Hematopoietic multipotent progenitor cell treated with erythropoietin and hydrocortisone succinate and interleukin-3 and kit ligand, for 8 days (in vitro differentiated cells): ENCODE measurements around the gene MCM9.
"Not testable (repeated sequence)": the region's sequence is repeated elsewhere in the genome, so short reads cannot be mapped to it uniquely, and the experiment has no call there.

Experiments used
- DNase-seq: peaks from one replicate; pipeline ENCODE4 v3.0.0-alpha.2; 2015

The MCM9 gene

DNA sequence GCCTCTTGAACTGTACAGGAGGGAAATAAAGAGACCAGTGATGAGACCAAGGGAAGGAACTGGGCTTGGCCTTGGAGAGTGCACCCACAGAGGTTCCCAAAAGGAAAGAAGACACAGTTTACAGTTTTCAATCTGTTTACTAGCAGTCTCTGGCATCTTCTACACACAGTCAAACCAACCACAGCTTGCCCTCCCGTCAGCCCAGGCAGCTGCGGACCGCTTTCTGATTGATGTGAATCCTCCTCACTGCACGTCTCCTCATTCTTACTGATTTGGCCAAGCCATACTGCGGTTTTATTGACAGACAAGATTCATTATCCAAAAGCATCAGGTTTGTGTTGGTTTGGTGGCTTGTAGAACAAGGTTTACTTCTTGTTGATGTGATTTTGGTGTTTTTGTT is 145.5 kb downstream of the MCM9 start:
- DNase-seq = no peak

DNA sequence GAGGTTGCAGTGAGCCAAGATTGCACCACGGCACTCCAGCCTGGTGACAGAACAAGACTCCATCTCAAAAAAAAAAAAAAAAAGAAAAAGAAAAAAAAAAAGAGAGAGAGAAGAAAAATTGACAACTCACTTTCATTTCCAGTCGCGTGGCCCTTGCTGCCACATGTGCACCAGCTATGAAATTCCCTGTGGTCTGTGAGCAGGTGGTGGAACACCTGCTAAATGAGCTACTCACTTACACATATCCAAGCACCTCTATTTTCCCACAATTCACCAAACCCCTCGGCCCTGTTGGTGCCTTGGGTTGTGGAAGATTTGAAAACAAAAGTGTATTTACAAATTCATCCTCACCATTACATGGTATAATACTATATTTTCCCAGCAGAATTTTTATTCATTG is 146.3 kb downstream of the MCM9 start:
- no peak for DNase-seq

DNA sequence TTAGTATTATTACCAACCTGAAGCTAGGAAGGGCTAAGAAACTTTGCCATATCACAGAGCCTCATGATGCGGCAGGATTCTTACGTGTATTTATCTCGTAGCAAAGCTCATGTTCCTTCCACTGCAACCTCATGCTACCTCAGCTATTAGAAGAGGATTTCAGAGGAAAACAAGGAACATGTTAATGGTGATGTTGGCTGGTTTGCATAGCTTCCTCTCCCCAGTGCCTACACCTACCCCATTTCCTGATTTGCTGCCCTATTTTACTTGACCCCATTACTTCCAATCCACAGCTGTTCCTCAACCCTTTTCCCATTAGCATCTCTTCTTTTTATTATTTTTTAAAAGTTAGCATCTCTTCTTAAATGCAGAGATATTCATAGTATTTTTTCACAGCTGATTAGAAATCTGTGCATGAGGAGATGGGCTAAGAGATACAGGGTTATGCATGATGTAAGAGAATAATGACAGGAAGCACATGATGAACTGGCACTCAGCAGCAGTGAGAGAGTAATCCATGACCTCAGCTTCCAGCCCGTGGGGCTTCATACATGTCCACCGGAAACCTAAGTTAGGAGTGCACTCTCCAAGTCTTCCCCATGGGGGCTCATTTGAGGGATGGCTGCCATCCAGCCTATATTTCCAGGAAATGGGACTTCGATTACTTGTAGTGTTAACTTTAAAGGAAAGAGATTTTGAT is 147.1 kb downstream of the MCM9 start:
- no peak for DNase-seq

DNA sequence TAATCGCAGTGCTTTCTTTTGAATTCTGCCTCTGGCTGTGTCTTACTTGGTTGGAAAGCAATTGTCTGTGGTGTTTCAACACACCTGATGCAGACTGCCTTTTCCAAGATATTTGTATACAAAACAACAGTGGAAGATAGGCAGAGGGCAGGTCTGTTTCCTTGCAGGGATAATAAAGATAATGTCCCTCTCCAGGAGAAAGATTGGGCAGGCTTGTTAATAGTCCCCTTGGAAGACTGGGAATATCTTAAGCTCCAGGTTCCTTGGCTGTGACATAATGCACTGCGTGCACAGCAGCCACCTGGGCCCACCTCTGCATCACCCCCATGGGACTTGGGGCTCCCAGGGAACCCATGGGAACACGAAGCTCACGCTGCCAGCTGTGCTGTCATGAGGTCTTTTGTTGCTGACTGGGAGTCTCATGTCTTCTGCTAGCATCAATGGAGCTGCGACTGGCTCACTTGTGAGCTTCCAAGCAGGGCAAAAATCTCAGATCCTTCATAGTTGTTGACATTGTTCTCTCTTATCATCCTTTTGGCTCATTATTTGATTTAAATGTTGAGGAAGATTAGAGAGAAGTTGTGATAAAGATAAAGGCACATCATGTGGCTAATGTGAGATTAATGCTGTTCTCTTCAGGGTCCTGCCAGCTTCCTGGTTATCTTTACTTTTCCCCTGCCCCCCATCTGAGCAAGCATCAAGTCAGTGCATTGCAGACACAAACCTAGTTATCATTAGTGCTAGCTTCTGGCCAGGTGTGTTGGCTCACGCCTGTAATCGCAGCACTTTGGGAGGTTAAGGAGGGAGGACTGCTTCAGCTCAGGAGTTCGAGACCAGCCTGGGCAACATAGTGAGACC is 148.1 kb downstream of the MCM9 start:
- no peak for DNase-seq

DNA sequence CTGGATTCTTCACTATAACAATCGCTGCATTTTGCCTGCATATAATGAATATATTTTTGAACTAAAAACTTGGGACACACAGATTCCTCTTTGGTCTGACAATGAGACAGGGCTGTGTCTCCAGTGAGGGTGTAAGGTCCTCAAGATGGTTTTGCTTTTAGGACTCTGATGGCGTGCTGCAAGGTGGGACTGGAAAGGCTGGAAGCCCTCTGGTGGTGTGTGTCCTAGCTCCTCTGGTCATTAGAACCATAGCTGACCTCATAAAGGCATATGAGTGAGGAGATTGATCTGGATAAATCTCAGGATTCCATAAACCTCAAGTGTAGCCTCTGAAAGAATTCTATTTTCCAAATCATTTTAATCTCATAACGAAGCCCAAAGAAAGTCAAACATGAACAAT is 149.4 kb downstream of the MCM9 start:
- DNase-seq = no peak

DNA sequence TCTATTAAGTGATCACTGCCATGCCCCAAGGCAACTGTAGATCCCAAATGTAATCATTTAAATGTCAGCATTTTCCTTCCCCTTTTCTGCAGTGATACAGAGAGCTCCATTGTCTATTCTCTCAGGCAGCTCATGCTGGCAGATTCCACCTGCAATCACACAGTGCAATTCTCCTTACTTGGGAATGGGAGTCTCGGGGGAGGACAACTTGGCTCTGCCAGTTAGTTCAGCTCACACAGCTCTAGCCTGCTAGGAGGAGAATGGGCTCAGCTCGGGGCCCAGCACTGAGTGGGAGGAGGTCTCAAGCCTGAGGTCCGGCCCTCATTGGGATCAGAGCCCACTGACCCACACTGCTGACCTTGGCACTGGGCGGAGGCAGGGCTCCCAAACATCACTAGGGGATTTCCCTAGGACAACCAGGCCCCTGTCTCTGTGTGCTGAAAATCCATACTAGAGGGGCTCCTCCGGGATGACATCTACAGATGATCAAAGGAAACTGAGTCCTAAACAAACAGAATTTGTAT is 150.3 kb downstream of the MCM9 start:
- DNase-seq = no peak

DNA sequence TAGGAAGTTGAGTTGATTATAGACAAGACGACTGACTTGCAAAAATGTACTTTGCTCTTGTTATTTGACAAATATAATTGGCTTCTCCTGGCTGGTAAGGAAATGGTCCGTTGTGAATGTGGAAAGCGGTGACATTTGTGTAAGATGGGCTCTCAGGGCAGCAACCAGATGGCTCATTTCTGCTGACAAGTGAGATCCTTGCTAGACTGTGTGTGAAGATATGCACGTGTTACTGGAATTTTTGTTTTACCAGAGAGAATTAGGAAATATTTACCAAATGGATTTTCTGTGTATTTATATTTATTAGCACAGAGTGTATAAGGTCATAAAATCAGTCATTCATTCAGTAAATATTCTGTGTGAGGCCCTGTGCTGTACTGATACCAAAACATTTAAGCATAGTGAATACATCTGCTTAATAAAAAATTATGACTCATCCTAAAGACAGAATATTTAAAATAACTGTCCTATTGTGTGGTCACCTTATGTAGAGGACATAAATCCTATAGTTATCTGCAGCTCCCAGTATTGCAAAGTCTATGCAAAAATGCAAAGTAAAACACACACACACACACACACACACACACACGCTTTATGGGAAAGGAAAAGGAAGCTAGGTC is 150.9 kb downstream of the MCM9 start:
- no peak for DNase-seq

DNA sequence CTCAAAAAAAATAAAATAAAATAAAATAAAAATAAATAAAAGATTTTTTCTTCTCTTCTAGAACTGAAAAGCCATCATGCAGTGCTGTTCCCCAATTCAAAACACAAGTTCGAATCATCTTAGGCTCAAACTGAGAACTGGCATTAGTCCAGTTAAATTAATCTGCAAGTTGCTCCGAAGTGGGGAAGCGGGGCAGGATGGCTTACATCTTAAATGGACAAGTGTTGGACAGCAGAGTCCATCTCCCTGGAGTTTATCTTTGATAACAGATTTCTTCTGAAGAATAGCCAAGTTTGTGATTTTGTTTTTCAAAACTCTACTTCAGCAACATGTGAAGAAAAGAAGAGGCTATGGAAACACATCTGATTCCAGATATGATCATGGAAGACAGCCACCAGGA is 152.3 kb downstream of the MCM9 start:
- DNase-seq = no peak

DNA sequence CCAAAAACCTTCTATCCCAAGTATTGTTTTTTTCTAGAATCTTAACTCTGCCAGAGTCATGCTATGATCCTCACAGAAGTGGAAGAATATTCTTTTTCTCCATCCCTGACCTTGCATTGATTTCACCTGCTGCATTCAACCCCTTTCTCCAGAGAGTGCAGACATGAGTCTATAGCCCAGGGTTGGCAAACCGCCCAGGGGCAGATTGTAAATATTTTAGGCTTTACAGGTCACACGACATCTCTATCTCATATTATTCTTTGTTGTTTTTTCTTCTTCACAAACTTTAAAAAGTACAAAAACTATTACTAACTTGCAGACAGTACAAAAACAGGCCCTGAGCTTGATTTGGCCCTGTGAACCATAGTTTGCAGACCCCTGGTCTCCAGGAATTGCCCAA is 153.1 kb downstream of the MCM9 start:
- no peak for DNase-seq

DNA sequence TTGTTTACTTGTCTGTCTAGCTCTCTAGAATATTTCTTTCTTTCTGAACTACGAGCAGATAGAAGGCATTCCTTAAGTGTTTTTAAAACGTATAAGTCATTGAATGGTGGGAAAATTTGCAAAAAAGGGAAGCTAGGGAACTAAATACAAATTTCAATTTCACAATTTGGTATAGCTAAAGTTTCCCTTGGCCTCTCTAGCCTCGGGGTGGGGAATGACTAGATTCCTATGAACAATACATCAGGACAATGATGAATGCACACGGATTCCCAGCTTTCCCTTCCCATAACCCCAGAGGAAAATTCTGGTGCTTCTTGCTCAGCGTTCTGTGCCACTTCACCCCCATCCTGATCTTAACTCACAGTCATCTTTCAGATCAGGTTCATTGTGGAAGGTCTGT is 154.3 kb downstream of the MCM9 start:
- DNase-seq = no peak

DNA sequence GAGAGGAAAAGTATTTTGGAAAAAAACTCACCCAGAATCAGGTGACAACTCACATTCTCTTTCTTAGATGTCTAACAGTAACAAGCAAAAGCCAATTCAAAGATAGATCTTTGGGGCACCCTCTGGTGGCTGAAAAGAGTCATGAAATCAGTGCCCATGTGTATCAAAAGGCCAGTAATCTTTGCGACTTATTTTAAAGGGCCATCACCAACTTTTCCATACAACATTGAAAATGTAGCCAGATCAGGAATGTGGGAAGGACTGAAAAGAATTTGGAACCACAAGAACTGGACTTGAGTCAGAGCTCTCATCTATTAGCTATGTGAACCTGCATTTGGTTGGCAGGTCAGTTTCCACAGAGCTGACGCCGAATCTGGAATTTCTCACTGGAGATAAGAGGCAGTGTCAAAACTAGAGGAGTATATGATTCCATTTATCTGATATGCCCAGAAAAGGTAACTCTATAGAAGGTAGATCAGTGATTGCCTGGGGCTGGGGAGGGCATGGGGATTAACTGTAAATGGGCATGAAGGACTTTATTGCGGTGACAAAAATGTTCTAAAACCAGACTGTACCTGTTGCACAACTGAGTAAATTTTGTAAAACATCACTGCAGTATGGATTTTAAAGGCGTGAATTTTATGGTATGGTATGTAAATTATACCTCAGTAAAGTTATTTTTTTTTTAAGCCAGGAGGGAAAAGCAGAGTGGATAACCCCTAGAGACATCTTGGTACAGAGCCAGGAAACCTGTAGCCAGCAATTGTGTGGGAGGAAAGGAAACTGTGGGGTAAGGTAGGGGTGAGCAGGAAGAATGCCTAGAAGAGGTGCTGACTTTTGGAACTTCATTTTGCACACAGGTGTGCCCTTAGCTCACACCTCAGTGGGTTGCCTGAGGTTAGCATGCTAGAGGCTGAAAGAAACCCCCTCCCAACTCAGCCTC is 158.1 kb downstream of the MCM9 start:
- DNase-seq = peak; percentile 76

DNA sequence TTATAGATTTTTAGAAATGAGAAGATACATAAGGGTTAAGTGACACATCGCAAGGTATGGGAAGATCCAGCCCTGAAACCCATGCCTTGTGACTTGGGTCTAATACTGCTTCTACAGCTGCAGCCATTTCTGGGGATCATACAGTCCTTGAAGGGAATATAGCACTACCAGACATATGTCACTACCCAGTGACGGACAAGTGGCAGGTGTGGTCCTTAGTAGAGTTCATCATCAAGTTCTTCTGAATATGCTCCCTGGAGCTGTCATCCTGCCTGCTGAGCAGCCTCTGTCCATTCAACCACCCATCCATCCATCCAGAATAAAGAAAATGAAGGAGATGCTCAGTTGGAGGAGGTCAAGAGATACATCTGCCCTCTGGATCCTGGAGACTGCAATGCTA is 159.6 kb downstream of the MCM9 start:
- no peak for DNase-seq

DNA sequence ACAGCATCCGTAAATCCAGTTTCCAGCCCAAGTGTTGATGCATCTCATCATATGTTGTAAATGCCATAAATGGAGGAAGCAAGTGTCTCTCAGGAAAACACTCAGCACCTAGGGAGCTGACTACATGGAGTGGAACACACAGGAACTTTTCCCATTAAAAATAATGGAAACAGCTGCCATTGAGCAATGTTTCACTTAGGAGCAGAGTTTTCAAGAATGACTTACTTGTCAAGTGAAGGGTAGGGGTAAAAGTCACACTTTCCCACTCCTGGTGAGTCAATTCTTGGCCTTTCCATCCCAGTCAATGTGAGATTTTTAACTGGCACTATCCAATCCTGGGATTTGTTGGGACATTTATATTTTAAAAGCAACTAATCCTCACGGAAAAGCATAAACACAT is 160.4 kb downstream of the MCM9 start:
- no peak for DNase-seq

DNA sequence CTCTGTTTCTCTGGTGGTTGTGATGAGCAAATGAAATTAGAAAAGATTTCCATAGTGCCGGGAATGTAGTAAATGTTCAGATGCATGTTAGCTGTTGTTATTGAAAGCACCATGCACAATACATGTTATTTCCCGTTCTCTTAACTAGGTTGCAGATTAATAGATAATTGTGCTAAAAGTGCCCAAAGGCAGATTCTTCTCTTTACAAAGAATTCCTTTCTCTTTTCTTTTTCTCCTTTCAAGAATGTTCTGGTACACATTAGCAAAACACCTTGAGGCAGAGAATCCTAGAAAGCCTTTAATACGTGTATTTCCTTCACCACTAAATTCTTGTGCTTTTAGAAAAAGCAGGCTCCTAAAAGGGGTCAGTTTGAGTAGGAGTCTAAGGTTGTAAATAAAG is 162.1 kb downstream of the MCM9 start:
- DNase-seq = no peak

DNA sequence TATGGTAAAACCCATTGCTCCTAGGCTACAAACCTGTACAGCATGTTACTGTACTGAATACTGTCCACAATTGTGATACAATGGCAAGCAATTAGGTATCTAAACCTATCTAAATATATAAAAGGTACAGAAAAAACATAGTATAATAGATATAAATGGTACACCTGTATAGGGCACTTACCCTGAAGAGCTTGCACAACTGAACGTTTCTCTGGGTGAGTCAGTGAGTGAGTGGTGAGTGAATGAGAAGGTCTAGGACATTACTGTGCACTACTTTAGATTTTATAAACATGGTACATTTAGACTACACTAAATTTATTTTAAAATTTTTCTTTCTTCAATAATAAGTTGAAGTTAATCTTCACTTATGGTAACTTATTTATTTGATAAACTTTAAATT is 163.7 kb downstream of the MCM9 start:
- no peak for DNase-seq

DNA sequence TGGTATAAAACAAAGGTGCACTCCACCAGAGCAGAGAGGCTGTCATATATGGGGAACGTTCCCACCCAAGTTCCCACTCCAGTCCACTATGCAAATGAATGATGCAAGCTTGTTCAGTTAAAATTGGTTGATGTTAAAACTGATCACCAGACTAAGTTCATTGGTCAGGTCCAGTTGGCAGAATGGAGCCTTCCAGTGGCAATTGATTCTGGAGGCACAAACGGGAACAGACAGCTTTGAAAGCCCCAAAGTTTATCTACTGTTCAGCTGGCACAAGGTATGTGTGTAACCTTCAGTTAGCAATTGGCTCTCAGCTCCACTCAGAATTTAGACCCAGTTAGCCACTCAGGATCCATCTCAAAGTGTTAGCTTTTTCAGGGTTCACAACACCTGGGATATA is 164.1 kb downstream of the MCM9 start:
- no peak for DNase-seq

DNA sequence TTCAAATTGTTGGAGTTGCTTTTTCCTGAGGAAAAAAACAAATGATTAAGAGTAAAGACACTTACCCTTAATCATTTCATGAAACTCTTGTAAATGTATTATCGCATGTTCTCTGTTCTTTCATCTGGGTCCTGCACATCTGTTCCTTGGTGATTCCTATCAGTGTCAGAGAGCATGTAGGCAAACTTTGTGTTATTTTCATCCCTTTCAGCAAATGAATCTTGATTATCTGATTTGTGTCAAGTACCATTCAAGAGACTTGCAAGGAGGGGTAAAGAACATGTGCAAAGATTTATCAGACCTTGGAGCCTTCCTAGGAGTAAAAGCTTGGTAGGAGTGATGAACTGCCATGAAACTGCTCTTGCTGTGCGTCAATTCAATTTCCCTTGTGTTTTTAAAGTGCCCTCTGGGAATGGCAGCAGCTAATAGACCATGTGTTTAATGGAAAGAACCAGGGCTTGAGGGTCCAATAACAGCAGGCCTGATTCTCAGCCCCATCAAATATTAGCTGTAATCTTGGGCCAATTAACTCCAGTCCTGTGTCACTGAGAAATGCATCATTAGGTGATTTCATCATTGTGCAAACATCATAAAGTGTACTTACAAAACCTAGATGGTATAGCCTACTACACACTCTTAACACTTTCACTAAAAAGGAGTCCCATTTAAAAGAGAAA is 164.7 kb downstream of the MCM9 start:
- no peak for DNase-seq

DNA sequence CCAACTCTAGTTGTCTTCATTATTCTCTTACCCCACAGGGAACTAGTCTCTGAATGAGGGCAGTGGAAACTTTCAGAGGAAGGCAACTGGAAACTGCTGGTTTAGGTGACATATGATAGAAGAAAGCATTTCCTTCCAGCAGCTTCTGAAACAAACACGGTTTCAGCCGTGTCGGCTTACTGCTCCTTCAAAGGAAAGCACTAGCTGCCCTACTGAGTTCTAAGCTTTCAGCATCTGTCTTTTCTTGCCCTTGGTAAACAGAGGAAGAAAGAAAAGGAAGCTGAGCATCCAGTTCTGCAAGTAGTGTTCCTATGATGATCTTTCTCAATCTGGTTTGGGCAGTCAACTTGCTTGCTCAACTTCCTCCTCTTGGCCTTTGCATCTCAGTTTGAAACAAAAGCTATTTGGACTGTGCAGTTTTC is 166.0 kb downstream of the MCM9 start:
- no peak for DNase-seq

DNA sequence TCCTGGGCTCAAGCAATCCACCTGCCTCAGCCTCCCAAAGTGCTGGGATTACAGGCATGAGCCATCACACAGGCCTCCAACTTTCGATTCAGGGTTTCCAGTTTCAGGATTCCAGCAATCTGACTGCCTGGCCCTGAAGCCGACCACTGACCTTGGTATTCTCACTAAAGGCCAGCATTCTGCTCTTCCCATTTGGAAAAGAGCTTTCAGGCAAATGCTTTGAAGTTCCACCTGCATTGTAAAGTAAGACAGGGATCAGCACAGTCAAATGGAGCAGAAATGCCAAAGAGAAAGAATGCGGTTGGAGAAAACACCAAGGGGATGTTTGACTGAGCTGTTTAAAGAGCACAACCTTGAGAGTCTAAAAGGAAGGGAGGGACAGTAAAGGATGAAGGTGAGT is 166.5 kb downstream of the MCM9 start:
- DNase-seq = no peak

DNA sequence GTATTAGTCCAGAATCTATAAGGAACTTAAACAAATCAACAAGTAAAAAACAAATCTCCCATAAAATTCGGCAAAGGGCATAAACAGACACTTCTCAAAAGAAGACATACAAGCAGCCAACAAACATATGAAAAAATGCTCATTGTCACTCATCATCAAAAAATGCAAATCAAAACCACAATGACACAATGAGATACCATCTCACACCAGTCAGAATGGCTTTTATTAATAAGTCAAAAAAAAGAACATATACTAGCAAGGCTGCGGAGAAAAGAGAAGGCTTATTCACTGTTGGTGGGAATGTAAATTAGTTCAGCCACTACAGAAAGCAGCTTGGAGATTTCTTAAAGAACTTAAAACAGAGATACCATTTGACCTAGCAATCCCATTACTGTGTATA is 169.6 kb downstream of the MCM9 start:
- DNase-seq = not testable (repeated sequence)

DNA sequence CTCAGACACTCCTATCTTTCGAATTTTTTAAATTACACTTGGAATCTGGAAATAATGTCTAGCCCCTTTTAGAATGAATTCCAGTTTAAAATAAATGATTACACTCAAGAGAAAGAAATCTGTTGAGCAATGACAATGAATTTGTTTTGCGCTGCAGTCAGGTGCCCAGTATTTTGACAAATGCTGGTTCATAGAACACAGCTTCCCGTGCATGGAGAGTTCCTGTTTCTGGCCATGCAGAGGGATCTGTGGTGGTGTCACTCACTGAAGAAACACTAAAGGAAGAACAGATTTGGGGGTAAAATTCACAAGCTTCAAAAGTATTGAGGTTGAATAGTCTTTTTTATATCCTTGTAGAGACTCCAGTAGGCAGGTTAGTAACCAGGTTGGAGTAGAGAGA is 170.2 kb downstream of the MCM9 start:
- DNase-seq = no peak
